Posterior cingulate gyrus (tissue), 11 donors: ENCODE results near the gene PDS5B.
"Not testable (repeated sequence)": the region's sequence is repeated elsewhere in the genome, so short reads cannot be mapped to it uniquely, and the experiment has no call there.

Experiments
- DNase-seq, 10 donors: peaks; one replicate each; pipeline versions ENCODE4 v3.0.0 to v3.0.0-alpha.2; 2020 to 2021; ENCODE audit warnings: mixed read lengths in 3 of 10
- intact Hi-C: fragments of 100-400 bp; cut with DNase I; formaldehyde crosslinking; loops from one replicate; pipeline ENCODE4 v1.15.1; 2023

PDS5B gene

GRCh38 chr13:32754179-32754578 is 167.9 kb downstream of the PDS5B start:
- intact Hi-C loops: no loop called here

GRCh38 chr13:32759152-32759551 is 172.9 kb downstream of the PDS5B start:
- intact Hi-C loops: no loop called here

More at GRCh38 chr13:32754179-32754578, 167.9 kb downstream of the PDS5B start:
- no peak for DNase-seq

GRCh38 chr13:32761472-32761871 is 175.2 kb downstream of the PDS5B start:
- intact Hi-C loops: no loop called here
- no peak for DNase-seq

More at GRCh38 chr13:32759152-32759551, 172.9 kb downstream of the PDS5B start:
- DNase-seq: no peak

- intact Hi-C loops: no loop called here
- DNase-seq: no peak
Measured at GRCh38 chr13:32779119-32779518, 192.9 kb downstream of the PDS5B start.

- intact Hi-C loops: no loop called here
- no peak for DNase-seq
Measured at GRCh38 chr13:32781906-32782305, 195.7 kb downstream of the PDS5B start.

GRCh38 chr13:32783067-32783466 is 196.8 kb downstream of the PDS5B start:
- DNase-seq: no peak
- intact Hi-C loops: no loop called here

GRCh38 chr13:32790731-32791130 is 204.5 kb downstream of the PDS5B start:
- no peak for DNase-seq
- intact Hi-C loops: no loop called here

GRCh38 chr13:32791545-32792172 is 205.4 kb downstream of the PDS5B start:
- no peak for DNase-seq
- intact Hi-C loops: no loop called here

- DNase-seq: no peak
- intact Hi-C loops: no loop called here
Measured at GRCh38 chr13:32796754-32797153, 210.5 kb downstream of the PDS5B start.

GRCh38 chr13:32802159-32802558 is 215.9 kb downstream of the PDS5B start:
- intact Hi-C loops: no loop called here
- DNase-seq: no peak

GRCh38 chr13:32804673-32805230 is 218.5 kb downstream of the PDS5B start:
- intact Hi-C loops: no loop called here
- DNase-seq: peak in 1 of 10 donors; percentile 64

GRCh38 chr13:32811297-32811800 is 225.1 kb downstream of the PDS5B start:
- DNase-seq: peak in 1 of 10 donors; percentile 79

GRCh38 chr13:32821149-32821688 is 235.0 kb downstream of the PDS5B start:
- intact Hi-C loops: no loop called here
- DNase-seq: no peak

More at GRCh38 chr13:32811297-32811800, 225.1 kb downstream of the PDS5B start:
- intact Hi-C loops: no loop called here

GRCh38 chr13:32822771-32823170 is 236.5 kb downstream of the PDS5B start:
- DNase-seq: no peak
- intact Hi-C loops: no loop called here

GRCh38 chr13:32823597-32823996 is 237.3 kb downstream of the PDS5B start:
- intact Hi-C loops: no loop called here
- DNase-seq: no peak

GRCh38 chr13:32824061-32824460 is 237.8 kb downstream of the PDS5B start:
- no peak for DNase-seq
- intact Hi-C loops: no loop called here

- no peak for DNase-seq
- intact Hi-C loops: no loop called here
Measured at GRCh38 chr13:32824675-32825074, 238.4 kb downstream of the PDS5B start.

- DNase-seq: no peak
- intact Hi-C loops: no loop called here
Measured at GRCh38 chr13:32825481-32825880, 239.2 kb downstream of the PDS5B start.

GRCh38 chr13:32826372-32826771 is 240.1 kb downstream of the PDS5B start:
- intact Hi-C loops: not testable (repeated sequence)

More at GRCh38 chr13:32826372-32826771, 240.1 kb downstream of the PDS5B start:
- not testable (repeated sequence) for DNase-seq
